ENCODE results near the gene MED27. TPM values are rescaled to one million over a fixed set of nuclear protein-coding genes. Genes with fewer than 3 reads are reported as not detected.
"Not testable (repeated sequence)": the region's sequence is repeated elsewhere in the genome, so short reads cannot be mapped to it uniquely, and the experiment has no call there.

The MED27 gene
- total and polyA plus RNA-seq, 10 of the 15 experiments (the other 5 are each of a cell fraction or from before 2014, with no cell fraction given): 20.3 to 50.3 (median 35.5) TPM

DNA sequence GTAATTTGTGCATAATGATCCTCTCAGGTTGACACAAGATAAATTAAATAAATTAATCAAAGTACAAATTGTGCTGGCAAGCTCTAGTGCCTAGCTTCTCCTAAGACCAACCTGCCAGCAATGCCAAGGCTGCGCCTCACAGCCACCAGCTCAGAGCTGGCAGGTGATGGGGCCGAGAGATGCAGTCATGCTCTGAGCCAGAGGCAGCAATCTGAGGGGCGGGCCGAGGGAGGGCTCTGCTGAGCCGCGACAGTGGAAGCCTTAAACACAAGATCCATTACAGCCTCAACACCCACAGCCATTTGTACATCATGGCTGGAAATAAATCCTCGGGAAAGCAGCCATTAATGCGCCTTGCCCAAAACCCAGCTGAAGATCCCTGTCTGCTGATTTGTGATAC, 20.3 kb downstream of the MED27 start:
- DNase-seq (ENCODE audit: low read depth, low spot score): no peak
- H2AFZ ChIP-seq (ENCODE audit: control insufficient read depth, low read depth, low read length): no peak overlapping the region
- peaks cover 0 to 3% of the 10 kb centered on the region in 2 experiments; a peak in 1 of 4 replicates for H3K36me3 ChIP-seq (ENCODE audit: control insufficient read depth in 2 of 2, insufficient read depth in 2 of 2, low read length in 1 of 2)
- FAIRE-seq: no peak
- peaks cover 7% of the 10 kb centered on the region; the same call in 2 of the 3 replicates for H3K9me3 ChIP-seq (replicated peaks; ENCODE audit: control insufficient read depth, insufficient read depth, low read length)
- ChIA-PET POLR2A (no interaction called here), SMC1A (ENCODE audit: uncharacterized antibody, unreplicated experiment) (interaction anchor here (1.1 kb wide), 2 partner anchors 15 to 17 kb away, joined by 3 to 4 read pairs; no protein-coding TSS in a partner anchor), RAD21 (ENCODE audit: unreplicated experiment) (no interaction called here), CTCF (interaction anchor here (1.5 kb wide), 1 partner anchor 17 kb away, joined by 4 read pairs; no protein-coding TSS in a partner anchor)
- no peak overlapping the region for H3K4me2 ChIP-seq (ENCODE audit: control insufficient read depth, insufficient read depth)
- no peaks in the 10 kb centered on the region; the same call in 1 of the 2 replicates for H3K79me2 ChIP-seq (ENCODE audit: control insufficient read depth, insufficient read depth, low read length)
- no peak for ATAC-seq
- TF ChIP-seq IKZF2 (IDR thresholded peaks at IDR 0.05) (no peak), RFX5 (IDR thresholded peaks at IDR 0.05; ENCODE audit: low read depth, low read length) (no peak), SRF (IDR thresholded peaks at IDR 0.05; ENCODE audit: low read depth in 2 of 2, low read length in 2 of 2) (no peak), ETV6 (conservative IDR thresholded peaks at IDR 0.05 in 1 of 2, IDR thresholded peaks at IDR 0.05 in 1 of 2; ENCODE audit: borderline replicate concordance in 1 of 2, low read depth in 1 of 2) (no peak), TCF3 (IDR thresholded peaks at IDR 0.05; ENCODE audit: borderline replicate concordance, insufficient read depth, low read depth, low read length) (no peak), ASH2L (IDR thresholded peaks at IDR 0.05; ENCODE audit: borderline replicate concordance, low read depth) (no peak), ZNF622 (IDR thresholded peaks at IDR 0.05) (no peak), FOXM1 (IDR thresholded peaks at IDR 0.05; ENCODE audit: low read depth, low read length) (no peak), MYC (IDR thresholded peaks at IDR 0.05; ENCODE audit: insufficient read depth, insufficient read length, insufficient replicate concordance, low read length, severe bottlenecking) (no peak), PAX8 (IDR thresholded peaks at IDR 0.05) (no peak)
- TF ChIP-seq, protein P1, sequence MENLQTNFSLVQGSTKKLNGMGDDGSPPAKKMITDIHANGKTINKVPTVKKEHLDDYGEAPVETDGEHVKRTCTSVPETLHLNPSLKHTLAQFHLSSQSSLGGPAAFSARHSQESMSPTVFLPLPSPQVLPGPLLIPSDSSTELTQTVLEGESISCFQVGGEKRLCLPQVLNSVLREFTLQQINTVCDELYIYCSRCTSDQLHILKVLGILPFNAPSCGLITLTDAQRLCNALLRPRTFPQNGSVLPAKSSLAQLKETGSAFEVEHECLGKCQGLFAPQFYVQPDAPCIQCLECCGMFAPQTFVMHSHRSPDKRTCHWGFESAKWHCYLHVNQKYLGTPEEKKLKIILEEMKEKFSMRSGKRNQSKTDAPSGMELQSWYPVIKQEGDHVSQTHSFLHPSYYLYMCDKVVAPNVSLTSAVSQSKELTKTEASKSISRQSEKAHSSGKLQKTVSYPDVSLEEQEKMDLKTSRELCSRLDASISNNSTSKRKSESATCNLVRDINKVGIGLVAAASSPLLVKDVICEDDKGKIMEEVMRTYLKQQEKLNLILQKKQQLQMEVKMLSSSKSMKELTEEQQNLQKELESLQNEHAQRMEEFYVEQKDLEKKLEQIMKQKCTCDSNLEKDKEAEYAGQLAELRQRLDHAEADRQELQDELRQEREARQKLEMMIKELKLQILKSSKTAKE (IDR thresholded peaks at IDR 0.05; ENCODE audit: low read depth, poor library complexity, severe bottlenecking): no peak
- TF ChIP-seq, protein P2, sequence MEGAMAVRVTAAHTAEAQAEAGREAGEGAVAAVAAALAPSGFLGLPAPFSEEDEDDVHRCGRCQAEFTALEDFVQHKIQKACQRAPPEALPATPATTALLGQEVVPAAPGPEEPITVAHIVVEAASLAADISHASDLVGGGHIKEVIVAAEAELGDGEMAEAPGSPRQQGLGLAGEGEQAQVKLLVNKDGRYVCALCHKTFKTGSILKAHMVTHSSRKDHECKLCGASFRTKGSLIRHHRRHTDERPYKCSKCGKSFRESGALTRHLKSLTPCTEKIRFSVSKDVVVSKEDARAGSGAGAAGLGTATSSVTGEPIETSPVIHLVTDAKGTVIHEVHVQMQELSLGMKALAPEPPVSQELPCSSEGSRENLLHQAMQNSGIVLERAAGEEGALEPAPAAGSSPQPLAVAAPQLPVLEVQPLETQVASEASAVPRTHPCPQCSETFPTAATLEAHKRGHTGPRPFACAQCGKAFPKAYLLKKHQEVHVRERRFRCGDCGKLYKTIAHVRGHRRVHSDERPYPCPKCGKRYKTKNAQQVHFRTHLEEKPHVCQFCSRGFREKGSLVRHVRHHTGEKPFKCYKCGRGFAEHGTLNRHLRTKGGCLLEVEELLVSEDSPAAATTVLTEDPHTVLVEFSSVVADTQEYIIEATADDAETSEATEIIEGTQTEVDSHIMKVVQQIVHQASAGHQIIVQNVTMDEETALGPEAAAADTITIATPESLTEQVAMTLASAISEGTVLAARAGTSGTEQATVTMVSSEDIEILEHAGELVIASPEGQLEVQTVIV (IDR thresholded peaks at IDR 0.05; ENCODE audit: borderline replicate concordance, partially characterized antibody): no peak
- BruUV-seq (replicated peaks): no TSS peak
- 96% methylated on average over 8 of the region's 8 CpGs for WGBS (ENCODE audit: insufficient coverage, insufficient replicate concordance, low lambda C conversion rate, missing lambda C conversion rate)
- no peaks in the 10 kb centered on the region for H3K4me1 ChIP-seq (ENCODE audit: control insufficient read depth, insufficient read depth, low read length)
- no peak overlapping the region for H3K4me3 ChIP-seq
- no peak overlapping the region for H3K9ac ChIP-seq (ENCODE audit: control insufficient read depth, insufficient read depth, low read length)
- H4K20me1 ChIP-seq (ENCODE audit: control insufficient read depth, insufficient read depth): peaks cover 9% of the 10 kb centered on the region
- intact Hi-C loops (cut with micrococcal nuclease; ENCODE audit: unreplicated experiment): no loop called here
- no peak overlapping the region for H3K27ac ChIP-seq (ENCODE audit: control insufficient read depth, insufficient read depth)
- in situ Hi-C loops (cut with MboI): no loop called here
- no peaks in the 10 kb centered on the region for H3K27me3 ChIP-seq (replicated peaks in 1 of 2; ENCODE audit: control insufficient read depth in 2 of 2, insufficient read depth in 2 of 2, low read length in 1 of 2)

- in situ Hi-C loops (cut with MboI); RAD21 ChIA-PET (ENCODE audit: unreplicated experiment); POLR2A ChIA-PET; H3K36me3 ChIP-seq (ENCODE audit: control insufficient read depth in 2 of 2, insufficient read depth in 2 of 2, low read length in 1 of 2); intact Hi-C loops (cut with micrococcal nuclease; ENCODE audit: unreplicated experiment); DNase-seq (ENCODE audit: low read depth, low spot score); H3K4me3 ChIP-seq; CTCF ChIA-PET; FAIRE-seq; BruUV-seq (replicated peaks); H3K4me2 ChIP-seq (ENCODE audit: control insufficient read depth, insufficient read depth); ATAC-seq; H3K9me3 ChIP-seq (replicated peaks; ENCODE audit: control insufficient read depth, insufficient read depth, low read length); H3K27ac ChIP-seq (ENCODE audit: control insufficient read depth, insufficient read depth); H3K4me1 ChIP-seq (ENCODE audit: control insufficient read depth, insufficient read depth, low read length); H3K9ac ChIP-seq (ENCODE audit: control insufficient read depth, insufficient read depth, low read length); H3K27me3 ChIP-seq (replicated peaks in 1 of 2; ENCODE audit: control insufficient read depth in 2 of 2, insufficient read depth in 2 of 2, low read length in 1 of 2); H4K20me1 ChIP-seq (ENCODE audit: control insufficient read depth, insufficient read depth); SMC1A ChIA-PET (ENCODE audit: uncharacterized antibody, unreplicated experiment); H2AFZ ChIP-seq (ENCODE audit: control insufficient read depth, low read depth, low read length); H3K79me2 ChIP-seq (ENCODE audit: control insufficient read depth, insufficient read depth, low read length): not testable (repeated sequence)
- 84% methylated on average over 5 of the region's 6 CpGs for WGBS (ENCODE audit: insufficient coverage, insufficient replicate concordance, low lambda C conversion rate, missing lambda C conversion rate)
These were observed 21.4 kb downstream of the MED27 start for GRCh38 chr9:132058226-132058625.
